GM12864 (cell line): ENCODE results near the gene KRT13.

Source experiments
- DNase-seq: peaks from one replicate; pipeline ENCODE4 v3.0.0-alpha.2; 2011; ENCODE audit warnings: low read depth
- H3K4me3 ChIP-seq: 2 replicates; pipeline ENCODE4 v1.5.1; 2011; ENCODE audit warnings: mild to moderate bottlenecking, low read depth, low read length, control low read depth
- TF ChIP-seq, protein P1 (sequence below): IDR thresholded peaks from 2 replicates; pipeline ENCODE4 v1.5.1; 2011; ENCODE audit warnings: low read depth, mild to moderate bottlenecking, moderate library complexity, low read length, control low read depth, inconsistent platforms; ENCODE audit errors: missing control alignments

KRT13 gene

DNA sequence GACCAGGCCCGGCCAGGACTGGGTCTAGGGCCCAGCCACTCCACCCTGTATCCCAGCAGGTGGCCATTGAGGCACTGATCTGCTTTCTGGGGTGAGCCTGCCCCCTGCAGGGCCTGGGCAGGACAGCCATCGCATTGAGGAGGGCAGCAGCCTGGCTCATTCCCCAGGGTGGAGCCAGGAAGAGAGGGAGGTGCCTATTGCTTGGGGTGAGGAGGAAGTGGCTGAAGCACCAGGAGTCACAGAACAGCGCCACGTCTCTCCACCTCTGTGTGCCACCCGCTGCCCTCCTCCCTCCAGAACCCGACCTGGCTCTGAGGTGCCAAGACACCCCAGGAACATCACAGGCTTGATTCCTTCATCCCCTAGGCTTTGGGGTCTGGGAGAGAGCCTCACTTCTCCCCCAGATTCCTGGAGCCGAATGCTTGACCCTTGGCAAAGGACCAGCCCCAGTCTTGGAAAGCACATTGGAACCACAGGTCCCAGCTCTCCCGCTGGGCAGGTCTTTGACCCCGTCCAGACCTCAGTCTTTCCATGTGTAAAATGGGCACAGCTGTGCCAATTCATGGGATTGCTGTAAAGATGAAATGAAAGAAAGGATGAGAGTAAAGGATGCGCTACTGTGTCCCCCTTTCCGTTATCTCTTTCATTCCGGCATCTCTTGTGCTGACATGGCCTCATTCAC, 8.5 kb downstream of the KRT13 start:
- DNase-seq, result peak; percentile 13
- TF ChIP-seq, protein P1, sequence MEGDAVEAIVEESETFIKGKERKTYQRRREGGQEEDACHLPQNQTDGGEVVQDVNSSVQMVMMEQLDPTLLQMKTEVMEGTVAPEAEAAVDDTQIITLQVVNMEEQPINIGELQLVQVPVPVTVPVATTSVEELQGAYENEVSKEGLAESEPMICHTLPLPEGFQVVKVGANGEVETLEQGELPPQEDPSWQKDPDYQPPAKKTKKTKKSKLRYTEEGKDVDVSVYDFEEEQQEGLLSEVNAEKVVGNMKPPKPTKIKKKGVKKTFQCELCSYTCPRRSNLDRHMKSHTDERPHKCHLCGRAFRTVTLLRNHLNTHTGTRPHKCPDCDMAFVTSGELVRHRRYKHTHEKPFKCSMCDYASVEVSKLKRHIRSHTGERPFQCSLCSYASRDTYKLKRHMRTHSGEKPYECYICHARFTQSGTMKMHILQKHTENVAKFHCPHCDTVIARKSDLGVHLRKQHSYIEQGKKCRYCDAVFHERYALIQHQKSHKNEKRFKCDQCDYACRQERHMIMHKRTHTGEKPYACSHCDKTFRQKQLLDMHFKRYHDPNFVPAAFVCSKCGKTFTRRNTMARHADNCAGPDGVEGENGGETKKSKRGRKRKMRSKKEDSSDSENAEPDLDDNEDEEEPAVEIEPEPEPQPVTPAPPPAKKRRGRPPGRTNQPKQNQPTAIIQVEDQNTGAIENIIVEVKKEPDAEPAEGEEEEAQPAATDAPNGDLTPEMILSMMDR, result peak; percentile 63
- no peak overlapping the region for H3K4me3 ChIP-seq

DNA sequence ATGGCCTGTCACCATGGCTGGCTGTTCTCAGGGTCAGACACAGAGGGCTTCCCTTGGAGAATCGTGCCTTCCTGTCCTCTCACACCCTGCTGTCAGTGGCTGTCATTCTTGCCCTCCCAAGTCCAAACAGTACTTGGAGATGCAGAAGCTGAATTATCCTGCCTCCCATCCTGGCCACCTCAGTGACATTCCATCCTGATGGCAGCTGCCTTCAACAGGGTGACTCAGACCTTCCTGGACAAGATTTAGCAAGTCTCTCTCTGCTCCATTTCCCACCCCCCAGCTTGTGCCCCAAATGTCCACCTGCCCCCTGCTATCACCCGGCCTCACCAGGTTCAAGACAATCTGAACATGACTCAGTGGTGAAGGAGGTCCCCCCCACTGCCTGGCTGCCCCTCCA, 10.9 kb downstream of the KRT13 start:
- H3K4me3 ChIP-seq, result no peak overlapping the region
- no peak for DNase-seq
- TF ChIP-seq, protein P1, result no peak

DNA sequence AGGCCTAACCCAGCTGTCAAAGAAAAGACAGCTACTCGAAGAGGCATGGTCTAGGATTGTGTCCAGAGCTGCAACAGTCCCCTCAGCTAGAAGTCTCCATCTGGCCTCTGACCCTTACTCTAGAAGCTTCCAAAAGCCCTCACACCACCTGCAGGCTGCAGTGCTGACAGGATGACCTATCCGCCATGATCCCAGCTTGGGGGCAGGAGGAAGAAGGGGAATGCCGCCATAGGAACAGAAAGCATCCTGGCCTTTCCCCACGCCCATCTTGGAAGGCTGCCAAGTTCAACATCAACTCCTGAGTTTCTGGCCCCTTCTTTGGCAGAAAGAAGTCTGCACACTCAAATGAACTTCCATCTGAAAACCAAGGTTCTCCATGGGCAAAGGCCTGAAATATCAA, 12.6 kb downstream of the KRT13 start:
- no peak overlapping the region for H3K4me3 ChIP-seq
- TF ChIP-seq, protein P1, result no peak
- no peak for DNase-seq

DNA sequence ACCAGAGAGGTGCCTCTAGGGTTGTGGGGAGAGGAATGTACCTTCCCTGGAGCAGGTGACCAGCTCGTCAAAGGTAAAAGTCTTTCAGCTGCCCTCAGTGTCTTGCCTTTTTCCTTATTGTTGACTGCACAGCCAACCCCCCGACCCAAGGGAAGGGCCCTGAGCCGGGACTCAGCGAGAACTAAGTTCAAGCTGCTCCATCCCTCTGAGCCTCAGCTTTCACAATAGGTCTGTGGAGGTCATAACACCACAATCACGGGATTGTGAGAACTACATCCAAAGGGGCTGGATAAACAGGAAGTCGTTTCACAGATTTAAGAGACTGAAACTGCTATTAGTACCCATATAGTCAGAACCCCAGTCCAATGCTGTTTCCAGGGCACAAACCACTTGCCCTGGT, 13.1 kb downstream of the KRT13 start:
- no peak overlapping the region for H3K4me3 ChIP-seq
- no peak for DNase-seq
- TF ChIP-seq, protein P1, result no peak

DNA sequence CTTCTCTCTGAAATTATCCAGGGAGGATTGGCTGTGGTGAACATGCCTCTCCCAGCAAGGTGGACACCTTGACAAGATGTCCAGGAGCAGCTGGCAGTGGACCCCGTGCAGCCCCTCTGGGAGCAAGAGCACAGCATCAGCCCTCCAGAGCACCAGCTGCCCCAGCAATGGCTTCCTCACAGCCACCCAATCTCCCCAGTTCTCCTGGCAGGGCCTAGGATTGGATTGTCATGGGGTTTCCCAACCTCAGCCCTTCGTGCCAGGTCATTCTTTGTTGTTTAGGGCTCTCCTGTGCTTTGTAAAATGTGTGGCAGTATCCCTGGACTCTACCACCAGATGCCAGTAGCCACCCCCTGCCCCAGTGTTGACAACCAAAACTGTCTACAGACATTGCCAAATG, 13.9 kb downstream of the KRT13 start:
- TF ChIP-seq, protein P1, result no peak
- no peak for DNase-seq
- H3K4me3 ChIP-seq, result no peak overlapping the region

DNA sequence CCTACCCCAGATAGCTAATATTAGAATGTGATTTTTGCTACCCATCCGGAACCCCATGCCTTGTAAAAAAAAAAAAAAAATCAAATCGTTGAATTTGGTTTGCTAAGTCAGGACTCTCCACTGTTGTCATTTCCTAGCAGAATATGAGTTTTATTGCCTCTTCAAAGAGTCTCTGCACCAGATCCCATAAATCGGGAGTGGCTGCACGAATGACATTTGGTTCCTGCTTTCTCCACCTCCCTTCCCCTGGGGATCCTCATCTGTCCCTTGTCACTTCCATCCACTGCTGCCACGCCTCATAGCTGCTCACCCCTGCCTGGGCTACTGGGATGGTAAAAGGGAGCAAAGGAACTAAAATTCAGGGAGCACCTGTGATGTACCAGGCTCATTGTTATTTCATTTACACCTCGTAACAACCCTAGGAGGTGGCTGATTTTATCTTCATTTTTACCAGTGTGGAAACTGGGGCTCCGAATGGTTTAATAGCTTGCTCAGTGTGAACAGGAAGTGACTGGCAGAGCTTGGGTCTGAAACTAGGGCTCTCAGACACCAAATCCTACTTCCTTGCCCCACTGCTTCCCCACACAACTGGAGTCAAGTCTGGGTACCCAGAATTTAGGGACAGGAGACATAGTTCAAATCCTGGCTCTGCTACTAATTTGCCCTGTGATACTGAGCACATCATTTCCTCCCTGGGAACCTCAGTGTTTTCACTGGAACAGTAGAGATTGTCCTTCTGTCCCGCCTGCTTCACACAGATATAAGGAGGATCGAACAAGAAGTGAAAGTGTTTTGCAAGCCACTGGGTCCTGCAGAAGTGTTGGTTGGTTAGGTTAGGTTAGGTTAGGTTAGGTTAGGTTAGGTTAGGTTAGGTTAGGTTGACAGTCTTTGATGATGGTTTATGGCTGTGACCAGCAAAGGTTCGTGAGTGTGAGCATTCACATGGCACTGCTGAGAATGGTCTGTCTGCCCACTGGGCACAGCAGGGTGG, 15.1 kb downstream of the KRT13 start:
- TF ChIP-seq, protein P1, result no peak
- no peak for DNase-seq

More for the DNA sequence above, 15.1 kb downstream of the KRT13 start:
- no peak overlapping the region for H3K4me3 ChIP-seq
